Stimulated activated CD8-positive, alpha-beta memory T cell treated with anti-CD3 and anti-CD28 coated beads, Interleukin-4, amount 100 ng/mL, for 24 hours (primary cell): ENCODE results near the gene RAPGEF5.

Source experiments
- DNase-seq: peaks from one replicate; pipeline ENCODE4 v3.0.0-alpha.2; 2020; ENCODE audit warnings: low read depth

RAPGEF5 gene

GRCh38 chr7:22151901-22152300 lies 205.1 kb downstream of the RAPGEF5 start:
- DNase-seq, result no peak

DNA sequence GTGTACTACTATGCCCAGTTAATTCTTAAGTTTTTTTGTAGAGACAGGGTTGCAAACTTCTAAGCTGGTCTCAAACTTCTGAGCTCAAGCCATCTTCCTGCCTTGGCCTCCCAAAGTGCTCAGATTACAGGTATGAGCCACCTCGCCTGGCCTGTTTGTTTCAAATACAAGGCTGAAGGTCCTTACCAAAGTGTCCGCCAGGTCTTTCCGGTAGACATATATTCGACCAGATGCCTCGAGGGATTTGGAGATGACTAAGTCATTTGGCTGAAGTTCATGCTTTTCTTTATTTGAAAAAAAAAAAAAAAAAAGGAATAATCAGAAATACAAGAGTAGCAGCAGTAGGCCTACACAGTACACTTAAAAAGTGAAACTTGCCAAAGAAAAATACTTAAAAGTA lies 206.7 kb downstream of the RAPGEF5 start:
- DNase-seq, result no peak

- no peak for DNase-seq
Measured at GRCh38 chr7:22147868-22148267, 209.1 kb downstream of the RAPGEF5 start.

DNA sequence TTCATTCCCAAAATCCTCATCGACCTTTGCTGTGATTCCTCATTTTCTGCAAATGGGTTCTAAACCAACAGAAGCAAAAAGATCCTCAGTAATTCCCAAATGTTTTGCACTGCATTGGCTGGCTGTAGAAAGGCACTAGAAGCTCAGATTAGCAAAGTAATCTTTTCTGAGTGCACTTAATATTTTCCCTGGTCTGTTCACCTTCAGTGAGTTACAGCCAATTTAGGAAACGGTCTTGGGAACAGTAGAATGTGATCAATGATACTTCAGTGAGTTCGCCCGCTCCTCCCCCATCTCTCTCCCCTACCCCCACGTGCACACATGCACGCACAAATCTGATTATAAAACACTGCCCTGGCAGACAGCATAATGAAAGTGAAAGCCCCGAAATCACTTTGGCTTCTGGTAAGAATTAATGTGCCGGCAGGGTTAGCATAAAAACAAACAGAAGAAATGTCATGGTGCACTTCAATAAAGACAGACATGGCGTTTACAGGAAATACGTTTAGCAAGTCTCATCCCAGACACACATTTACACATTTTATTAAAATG lies 209.9 kb downstream of the RAPGEF5 start:
- DNase-seq, result no peak

DNA sequence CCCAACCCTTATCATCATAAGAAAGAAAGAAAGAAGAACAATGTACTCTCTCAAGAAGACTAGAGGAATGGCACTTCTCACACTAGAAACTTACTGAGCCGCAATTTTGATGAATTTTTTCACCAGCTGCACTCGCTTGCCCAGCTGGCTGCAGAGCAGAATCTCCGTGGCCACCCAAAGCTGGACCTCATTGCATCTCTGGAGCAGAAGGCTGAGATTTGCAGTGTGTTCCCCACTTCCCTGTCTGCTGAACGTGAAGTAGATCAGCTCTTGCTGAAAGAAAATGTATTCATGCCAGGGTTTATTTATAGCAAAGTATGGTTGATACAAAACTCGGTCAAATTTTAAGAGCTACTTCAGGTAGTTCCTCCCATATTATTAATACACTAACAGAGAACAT lies 212.0 kb downstream of the RAPGEF5 start:
- DNase-seq, result no peak

- no peak for DNase-seq
Measured at GRCh38 chr7:22143491-22143890, 213.5 kb downstream of the RAPGEF5 start.

DNA sequence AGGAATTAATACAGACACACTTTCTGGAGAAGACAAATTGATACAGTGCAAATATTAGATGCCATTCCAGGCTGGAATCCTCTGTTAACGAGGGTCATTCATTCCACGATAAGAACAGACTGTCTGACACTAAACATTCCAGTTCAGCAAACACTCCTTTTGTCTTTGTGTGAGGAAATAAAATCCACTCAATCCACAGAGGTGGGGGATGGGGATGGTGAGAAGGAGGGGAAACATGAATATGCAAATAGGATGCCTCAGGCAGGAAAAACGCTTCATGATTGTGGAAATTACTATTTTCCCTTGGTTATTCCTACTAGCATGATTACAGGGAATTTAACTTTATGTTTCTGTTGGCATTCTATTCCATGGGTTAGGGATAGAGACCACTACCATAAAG lies 214.4 kb downstream of the RAPGEF5 start:
- no peak for DNase-seq

GRCh38 chr7:22141355-22141754 lies 215.6 kb downstream of the RAPGEF5 start:
- DNase-seq, result no peak

DNA sequence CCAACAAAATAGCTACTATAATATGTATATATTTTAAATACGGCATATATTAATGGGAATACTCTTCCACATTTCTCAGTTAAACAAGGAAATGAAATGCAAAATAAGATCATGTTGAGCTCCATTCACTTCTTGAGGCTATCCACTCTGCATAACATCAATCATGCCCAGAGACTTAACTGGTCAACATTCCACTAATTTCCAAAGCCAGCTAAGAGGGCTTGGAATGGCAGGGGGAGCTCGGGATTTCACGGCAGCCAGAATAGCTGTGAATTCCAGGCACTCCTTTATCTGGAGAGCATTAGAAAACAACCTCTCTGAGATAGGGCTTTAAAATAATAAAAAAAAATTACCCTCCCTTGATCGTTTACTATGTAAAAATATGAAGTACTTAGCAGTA lies 216.4 kb downstream of the RAPGEF5 start:
- DNase-seq, result no peak

DNA sequence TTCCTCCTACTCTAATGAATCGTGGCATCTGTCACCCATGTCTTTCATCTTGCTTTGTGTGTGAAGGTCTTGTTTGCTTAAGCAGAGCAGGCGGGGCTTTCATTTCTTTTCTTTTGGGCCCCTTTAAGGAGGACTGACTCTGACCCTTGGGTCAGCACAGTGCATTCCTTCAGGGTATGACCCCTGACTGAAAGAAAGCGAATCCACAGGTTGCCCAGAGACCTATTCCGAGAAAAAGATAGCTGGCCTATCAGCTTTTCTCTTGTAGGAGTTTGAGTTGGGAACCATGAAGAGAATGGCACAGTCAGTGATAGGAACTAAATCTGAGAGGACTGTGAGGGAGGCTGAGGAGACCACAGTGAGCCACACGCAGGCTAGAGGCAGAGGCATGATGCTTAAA lies 218.1 kb downstream of the RAPGEF5 start:
- no peak for DNase-seq

DNA sequence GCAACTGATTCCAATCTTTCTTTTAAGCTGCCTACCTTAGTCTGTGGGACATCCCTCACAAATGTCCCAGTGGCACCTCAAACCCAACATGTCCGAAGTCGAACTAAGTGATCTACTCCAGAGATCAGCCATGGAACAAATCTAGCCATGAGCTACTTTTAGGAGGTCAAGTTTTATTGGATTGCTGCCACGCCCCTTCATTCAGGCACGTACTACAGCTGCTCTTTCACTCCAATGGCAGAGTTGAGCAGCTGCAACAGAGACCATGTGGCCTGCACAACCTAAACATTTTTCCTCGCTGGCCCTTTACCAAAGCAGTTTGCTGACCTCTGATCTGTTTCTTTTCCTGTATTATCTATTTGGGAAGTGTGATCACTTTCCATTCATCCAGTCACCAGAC lies 218.8 kb downstream of the RAPGEF5 start:
- no peak for DNase-seq

DNA sequence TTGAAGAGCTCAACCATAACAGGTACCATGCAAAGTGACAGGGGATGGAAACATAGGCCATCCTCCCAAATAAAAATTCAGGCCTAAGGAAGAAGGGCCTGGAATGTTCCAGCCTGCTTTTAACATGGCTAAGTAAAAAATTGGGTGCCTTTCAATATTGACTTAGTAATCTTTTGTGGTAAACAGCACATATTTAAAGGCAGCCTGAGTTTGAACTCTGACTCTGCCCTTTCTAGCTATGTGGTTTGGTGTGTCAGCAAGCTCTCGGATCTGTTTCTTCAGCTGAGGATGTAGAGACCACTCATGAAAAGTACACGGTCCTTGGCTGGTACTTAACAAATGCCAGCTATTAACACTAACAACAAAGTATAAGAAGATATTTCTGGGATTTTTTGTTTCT lies 219.5 kb downstream of the RAPGEF5 start:
- DNase-seq, result no peak

GRCh38 chr7:22137026-22137425 lies 219.9 kb downstream of the RAPGEF5 start:
- no peak for DNase-seq

GRCh38 chr7:22129819-22130580 lies 227.0 kb downstream of the RAPGEF5 start:
- no peak for DNase-seq

DNA sequence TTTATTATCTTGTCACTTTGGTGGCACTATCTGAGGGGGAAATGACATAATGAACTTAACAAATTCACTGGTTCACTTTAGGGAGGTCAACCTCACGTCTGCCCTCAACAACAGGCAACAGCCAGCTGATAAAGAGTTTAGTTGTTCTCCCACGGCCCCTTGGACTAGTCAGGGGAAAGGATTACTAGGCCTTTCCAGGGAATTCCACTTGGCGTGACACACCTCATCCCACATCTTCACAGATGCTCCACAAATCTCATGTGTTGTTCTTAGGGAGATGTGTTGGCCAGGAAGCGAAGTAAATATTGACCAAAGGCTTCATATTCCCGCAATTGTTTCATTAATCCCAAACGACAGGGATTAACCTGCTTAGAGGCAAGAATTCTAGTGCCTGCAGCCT lies 227.8 kb downstream of the RAPGEF5 start:
- DNase-seq, result no peak

DNA sequence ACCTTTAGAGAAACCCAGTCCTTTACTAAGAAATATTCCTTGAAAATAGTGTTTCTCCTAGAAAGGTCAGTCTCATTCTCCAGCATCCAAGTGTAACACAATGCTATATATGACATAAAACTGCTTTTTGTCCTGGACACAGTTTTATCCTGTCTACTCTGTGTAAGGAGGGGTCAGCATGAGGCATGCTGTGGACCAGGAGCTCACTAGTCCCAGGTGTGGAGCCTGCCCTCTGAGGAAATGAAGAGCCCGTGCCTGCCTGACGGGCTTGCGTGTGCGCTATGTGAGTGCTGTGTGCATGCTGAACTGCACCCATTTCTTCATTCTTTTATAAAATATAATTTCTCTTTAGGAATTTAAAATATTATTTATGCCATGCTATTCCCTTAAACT lies 228.4 kb downstream of the RAPGEF5 start:
- no peak for DNase-seq

DNA sequence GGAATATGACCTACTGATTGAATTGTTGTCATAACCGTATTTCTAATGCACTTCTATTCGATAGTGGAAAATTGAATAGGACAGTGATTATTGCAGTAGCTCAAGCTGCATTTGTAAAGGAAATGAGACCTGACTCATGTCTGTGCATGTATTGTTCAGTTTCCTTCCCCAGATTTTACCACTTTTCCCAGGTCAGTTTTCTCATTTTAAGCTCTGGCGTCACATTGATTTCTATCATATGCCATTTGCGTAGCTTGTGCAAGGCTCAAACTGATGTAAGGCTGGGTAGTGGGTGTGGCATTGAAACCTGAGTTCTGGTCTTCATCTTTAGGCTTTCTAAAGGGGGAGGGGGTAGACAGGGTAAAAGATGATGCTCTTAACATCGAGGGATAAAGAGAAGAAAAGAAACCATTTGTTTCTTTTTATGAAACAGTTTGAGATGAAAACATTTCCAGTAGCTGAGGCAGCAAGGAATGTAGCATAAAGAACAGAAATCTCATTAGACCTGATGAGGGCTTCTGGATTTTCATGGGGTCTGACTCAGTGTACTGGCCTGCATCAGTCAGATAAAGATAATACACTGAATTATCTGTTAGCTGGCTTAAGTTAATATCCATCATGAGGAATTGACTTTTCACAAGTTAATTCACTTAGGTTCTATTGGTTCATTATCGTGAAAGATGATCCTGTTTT lies 229.0 kb downstream of the RAPGEF5 start:
- DNase-seq, result no peak

GRCh38 chr7:22125436-22125835 lies 231.5 kb downstream of the RAPGEF5 start:
- no peak for DNase-seq

- DNase-seq, result no peak
Measured at GRCh38 chr7:22124941-22125340, 232.0 kb downstream of the RAPGEF5 start.

GRCh38 chr7:22123139-22123538 lies 233.8 kb downstream of the RAPGEF5 start:
- DNase-seq, result no peak

- no peak for DNase-seq
Measured at GRCh38 chr7:22121702-22122474, 235.1 kb downstream of the RAPGEF5 start.

DNA sequence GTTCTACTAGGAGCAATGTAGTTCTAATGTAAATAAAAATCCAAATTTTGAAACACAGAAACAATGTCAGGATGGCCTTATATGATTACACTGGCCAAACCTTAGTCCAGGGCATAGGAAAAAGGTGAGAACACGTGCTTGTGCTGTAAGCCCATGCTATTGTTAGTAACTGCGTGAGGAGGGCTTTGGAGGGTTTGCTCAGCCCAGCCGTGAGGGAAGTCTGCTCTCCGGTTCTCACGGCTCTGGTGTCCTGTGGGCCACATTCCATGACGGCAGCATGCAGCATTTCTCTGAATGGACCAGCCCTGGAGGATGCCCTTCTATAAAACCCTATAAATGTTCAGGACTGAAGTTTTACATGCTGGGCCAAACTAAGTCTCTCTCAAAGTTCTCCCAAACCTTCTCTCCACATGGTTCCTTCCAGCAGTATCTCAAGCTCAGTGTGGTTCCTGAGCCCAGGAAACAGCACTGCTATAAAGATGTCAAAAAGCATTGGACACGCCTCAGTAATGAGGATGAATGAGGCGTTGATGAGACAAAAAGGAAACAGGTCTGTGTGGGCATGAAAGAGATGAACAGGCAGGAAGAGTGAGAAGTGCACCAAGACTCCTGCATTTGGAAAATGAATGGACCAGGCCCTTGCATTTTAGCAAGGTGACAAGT lies 236.4 kb downstream of the RAPGEF5 start:
- DNase-seq, result no peak
